GM19043 (cell line): ENCODE measurements around the gene TMTC2.
"Not testable (repeated sequence)": the region's sequence is repeated elsewhere in the genome, so short reads cannot be mapped to it uniquely, and the experiment has no call there.

ENCODE experiments used
- ATAC-seq: cut with Tn5 transposase; IDR thresholded peaks from one replicate; pipeline ENCODE4 v1.9.1; 2021; ENCODE audit warnings: low read depth; ENCODE audit not compliant: unreplicated experiment

The TMTC2 gene

GRCh38 chr12:83106873-83107272 is 420.2 kb downstream of the TMTC2 start:
- no peak for ATAC-seq

- ATAC-seq = no peak
These were observed 423.7 kb downstream of the TMTC2 start for GRCh38 chr12:83110424-83110823.

- no peak for ATAC-seq
These were observed 427.2 kb downstream of the TMTC2 start for GRCh38 chr12:83113945-83114344.

- ATAC-seq = no peak
These were observed 428.3 kb downstream of the TMTC2 start for GRCh38 chr12:83114966-83115365.

GRCh38 chr12:83117926-83118325 is 431.2 kb downstream of the TMTC2 start:
- ATAC-seq = not testable (repeated sequence)

GRCh38 chr12:83121897-83122622 is 435.4 kb downstream of the TMTC2 start:
- ATAC-seq = no peak

GRCh38 chr12:83122623-83122934 is 435.9 kb downstream of the TMTC2 start:
- no peak for ATAC-seq

GRCh38 chr12:83123039-83123438 is 436.3 kb downstream of the TMTC2 start:
- no peak for ATAC-seq

GRCh38 chr12:83128540-83128939 is 441.8 kb downstream of the TMTC2 start:
- ATAC-seq = no peak

GRCh38 chr12:83130178-83130577 is 443.5 kb downstream of the TMTC2 start:
- ATAC-seq = no peak

- no peak for ATAC-seq
These were observed 445.7 kb downstream of the TMTC2 start for GRCh38 chr12:83132360-83132759.

GRCh38 chr12:83136411-83136810 is 449.7 kb downstream of the TMTC2 start:
- no peak for ATAC-seq

- no peak for ATAC-seq
These were observed 453.4 kb downstream of the TMTC2 start for GRCh38 chr12:83140135-83140534.

GRCh38 chr12:83141460-83141994 is 454.8 kb downstream of the TMTC2 start:
- ATAC-seq = no peak

- ATAC-seq = no peak
These were observed 456.2 kb downstream of the TMTC2 start for GRCh38 chr12:83142914-83143313.

- no peak for ATAC-seq
These were observed 457.2 kb downstream of the TMTC2 start for GRCh38 chr12:83143950-83144349.

GRCh38 chr12:83145325-83145840 is 458.7 kb downstream of the TMTC2 start:
- ATAC-seq = no peak

GRCh38 chr12:83147341-83147740 is 460.6 kb downstream of the TMTC2 start:
- ATAC-seq = no peak

GRCh38 chr12:83149987-83150386 is 463.3 kb downstream of the TMTC2 start:
- ATAC-seq = no peak

GRCh38 chr12:83150465-83151189 is 463.9 kb downstream of the TMTC2 start:
- no peak for ATAC-seq

- ATAC-seq = no peak
These were observed 466.5 kb downstream of the TMTC2 start for GRCh38 chr12:83153177-83153576.

- ATAC-seq = no peak
These were observed 470.1 kb downstream of the TMTC2 start for GRCh38 chr12:83156815-83157214.
